Measurements from ENCODE around the gene FBXO33.
A peak's percentile ranks its signal among the peaks of the same experiment; 100 is the strongest.
"Not testable (repeated sequence)": the region's sequence is repeated elsewhere in the genome, so short reads cannot be mapped to it uniquely, and the experiment has no call there.

The FBXO33 gene

GRCh38 chr14:39368261-39368959 is 63.8 kb downstream of the FBXO33 start:
- DNase-seq = peak in 1 of 2 experiments; percentile 13

- no peak for DNase-seq
Measured at GRCh38 chr14:39367387-39367751, 64.9 kb downstream of the FBXO33 start.

- DNase-seq = no peak
Measured at GRCh38 chr14:39366460-39367386, 65.5 kb downstream of the FBXO33 start.

GRCh38 chr14:39365354-39365753 is 66.9 kb downstream of the FBXO33 start:
- DNase-seq = no peak

DNA sequence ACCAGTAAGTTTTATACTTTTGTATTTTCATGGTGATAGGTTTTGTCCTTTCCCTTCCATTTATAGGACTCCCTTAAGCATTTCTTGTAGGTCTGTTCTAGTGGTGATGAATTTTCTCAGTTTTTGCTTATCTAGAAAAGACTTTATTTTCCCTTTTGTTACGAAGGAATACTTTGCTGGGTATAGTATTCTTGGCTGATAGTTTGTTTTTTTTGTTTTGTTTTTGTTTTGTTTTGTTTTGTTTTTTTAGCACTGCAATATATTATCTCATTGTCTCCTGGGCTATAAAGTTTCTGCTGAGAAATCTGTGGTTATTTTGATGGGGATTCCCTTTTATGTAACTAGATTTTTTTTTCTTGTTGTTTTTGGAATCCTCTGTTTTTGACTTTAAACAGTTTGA is 67.7 kb downstream of the FBXO33 start:
- DNase-seq = no peak

DNA sequence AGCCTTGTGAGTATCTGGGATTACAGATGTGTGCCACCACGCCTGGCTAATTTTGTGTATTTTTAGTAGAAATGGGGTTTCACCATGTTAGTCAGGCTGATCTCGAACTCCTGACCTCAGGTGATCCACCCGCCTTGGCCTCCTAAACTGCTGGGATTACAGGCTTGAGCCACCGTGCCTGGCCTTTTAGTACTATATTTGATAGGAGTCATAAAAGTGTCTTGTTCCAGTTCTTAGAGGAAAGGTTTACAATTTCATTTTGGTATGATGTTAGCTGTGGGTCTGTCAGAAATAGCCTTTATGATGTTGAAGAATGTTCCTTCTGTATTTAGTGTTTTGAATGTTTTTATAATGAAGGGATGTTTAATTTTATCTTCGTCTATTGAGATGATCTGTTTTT is 70.7 kb downstream of the FBXO33 start:
- DNase-seq = not testable (repeated sequence)

- no peak for DNase-seq
Measured at GRCh38 chr14:39360316-39360715, 71.9 kb downstream of the FBXO33 start.

- not testable (repeated sequence) for DNase-seq
Measured at GRCh38 chr14:39359069-39359468, 73.2 kb downstream of the FBXO33 start.

GRCh38 chr14:39351708-39352107 is 80.5 kb downstream of the FBXO33 start:
- DNase-seq = no peak

GRCh38 chr14:39350866-39351265 is 81.4 kb downstream of the FBXO33 start:
- no peak for DNase-seq

Measured in stimulated activated CD4-positive, alpha-beta T cell treated with anti-CD3 and anti-CD28 coated beads, Interleukin-4, amount 100 ng/mL, for 4 hours (primary cell).